Limb (tissue), 2 donors: Measurements from ENCODE around the gene WSCD1.

Experiments
- DNase-seq, 2 donors: peaks; one replicate each; pipeline ENCODE4 v3.0.0-alpha.2; 2016; ENCODE audit errors: extremely low spot score in 2 of 2

Gene WSCD1

DNA sequence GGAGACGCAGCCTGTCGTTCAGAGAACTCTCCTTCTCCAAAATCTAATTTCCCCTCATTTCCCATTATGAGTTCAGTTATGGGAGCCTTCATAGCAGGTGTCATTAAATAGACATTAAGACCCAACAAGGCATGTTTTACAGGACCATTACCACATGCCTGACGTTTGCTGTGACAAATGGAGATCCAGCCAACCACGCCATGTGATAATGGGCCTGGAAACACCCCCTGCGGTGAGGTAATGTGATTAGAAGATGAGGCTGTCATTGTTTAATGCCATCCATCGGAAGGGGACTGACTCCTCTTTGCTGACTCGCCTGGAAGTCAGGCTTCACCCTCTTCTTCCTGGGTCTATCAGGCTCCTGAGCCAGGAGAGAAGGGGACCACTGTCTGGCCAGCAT is 76.9 kb downstream of the WSCD1 start:
- DNase-seq = no peak

DNA sequence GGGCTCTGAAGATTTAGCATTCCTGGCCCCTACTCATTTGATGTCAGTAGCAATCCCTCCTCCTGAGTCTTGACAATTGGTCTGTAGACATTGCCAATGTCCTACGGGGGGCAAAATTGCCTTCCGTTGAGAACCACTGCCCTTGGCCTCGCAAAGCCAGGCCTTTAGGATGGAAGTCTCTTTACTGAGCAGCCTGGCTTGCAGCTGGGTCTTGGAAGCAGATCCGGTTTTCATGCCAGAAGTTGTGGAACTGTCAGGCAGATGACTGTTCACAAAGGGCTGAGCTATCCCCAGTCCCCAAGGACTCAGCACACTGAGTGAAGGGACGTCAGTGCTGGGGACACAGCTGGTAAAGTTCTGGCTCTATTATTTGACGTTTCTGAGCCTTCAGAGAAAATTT is 83.2 kb downstream of the WSCD1 start:
- DNase-seq = no peak

DNA sequence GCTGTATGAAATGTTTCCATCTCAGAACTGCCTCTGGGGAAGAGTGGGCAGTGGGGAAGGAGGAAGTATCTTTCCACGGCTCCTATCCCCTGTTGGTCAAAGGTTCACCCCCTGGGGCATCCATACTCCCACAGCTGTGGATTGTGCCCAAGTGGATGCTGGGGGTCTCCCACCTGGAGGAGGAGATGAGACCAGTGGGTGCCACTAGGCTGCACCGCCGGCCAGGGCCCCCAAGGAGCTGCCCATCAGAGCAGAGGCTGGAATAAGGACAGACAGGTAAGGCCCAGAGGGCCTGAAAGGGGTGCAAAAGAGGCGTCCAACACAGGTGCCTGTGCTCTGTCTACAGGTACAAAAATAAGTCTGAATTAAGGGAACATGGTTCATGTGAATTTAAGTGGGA is 87.5 kb downstream of the WSCD1 start:
- DNase-seq = no peak

DNA sequence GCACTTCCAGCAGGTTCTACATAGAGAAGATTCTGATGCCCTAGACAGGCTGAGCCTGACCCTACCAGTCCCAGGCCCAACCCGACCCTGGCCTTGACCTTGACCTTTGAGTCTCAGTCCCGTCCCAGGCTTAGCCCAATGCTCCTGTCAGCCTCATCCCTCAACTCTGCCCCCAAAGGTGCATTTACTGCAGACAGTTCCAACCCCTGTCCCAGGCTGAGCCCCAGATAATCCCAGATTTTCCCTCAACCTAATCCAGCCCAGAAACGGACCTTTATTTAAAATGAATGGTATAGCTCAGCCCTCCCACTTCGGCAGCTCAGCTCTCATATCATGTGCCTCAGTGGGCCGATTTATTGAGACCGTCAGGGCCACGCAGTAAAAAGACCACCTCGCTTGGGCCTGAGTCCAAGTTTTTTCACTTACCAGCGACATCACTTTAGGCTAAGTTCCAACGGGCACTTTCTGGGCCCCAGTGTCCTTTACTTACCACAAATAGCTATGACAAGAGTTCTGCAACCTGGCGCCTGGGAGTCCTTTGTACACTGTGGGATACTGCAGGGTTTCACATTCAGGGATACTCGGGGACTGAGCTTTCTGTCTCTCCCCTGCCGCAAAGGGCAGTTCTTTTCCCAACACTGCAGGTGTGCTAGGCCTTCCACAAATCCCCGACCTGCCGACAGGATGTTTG is 89.5 kb downstream of the WSCD1 start:
- DNase-seq = no peak

DNA sequence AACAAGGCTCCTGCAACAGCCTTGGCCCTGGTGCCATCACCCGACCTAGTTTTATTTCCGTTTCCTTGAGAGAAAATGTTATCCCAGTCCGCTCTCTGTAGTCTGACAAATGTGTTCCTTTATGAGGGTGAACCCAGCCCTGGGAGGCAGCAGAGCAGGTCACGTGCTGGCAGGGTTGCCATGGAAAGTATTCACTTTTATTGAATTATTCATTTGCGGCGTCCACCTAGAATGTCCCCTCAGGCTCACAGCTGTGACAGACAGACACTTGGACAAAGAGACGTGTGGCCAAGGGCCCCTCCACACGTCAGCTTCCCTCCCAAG is 90.0 kb downstream of the WSCD1 start:
- no peak for DNase-seq

DNA sequence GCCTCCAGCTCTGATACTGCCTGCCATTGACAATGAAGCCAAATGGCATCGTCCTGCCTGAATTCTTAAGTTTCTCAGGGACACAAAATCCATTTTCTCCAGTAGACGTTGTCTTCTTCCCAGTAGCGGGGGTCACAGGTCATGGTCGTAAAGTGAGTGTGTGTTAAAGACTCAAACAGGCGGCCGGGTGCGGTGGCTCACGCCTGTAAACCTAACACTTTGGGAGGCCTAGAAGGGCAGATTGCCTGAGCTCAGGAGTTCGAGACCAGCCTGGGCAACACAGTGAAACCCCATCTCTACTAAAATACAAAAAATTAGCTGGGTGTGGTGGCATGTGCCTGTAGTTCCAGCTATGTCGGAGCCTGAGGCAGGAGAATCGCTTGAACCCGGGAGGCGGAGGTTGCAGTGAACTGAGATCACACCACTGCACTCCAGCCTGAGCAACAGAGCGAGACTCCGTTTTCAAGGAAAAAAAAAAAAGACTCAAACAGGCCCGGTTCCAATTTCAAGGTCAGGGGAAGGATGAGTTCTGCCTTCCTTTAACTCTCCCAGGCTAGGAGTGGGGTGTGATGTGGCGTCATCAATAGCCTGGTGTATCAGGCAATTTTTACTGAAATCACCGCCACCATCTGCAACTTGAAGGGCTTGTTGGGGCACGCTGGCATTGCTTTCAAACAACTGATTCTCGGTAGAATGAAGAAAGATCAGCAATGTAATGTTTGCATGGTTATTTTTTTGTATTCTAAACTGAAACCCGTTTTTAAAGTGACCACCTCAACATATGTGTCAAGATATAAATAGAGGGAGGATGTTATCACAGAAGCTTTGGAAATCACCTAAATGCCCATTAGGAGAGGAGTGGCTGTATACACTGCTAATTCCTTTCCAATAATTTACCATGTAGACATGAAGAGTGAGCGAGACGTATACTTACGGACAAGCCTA is 91.0 kb downstream of the WSCD1 start:
- no peak for DNase-seq

DNA sequence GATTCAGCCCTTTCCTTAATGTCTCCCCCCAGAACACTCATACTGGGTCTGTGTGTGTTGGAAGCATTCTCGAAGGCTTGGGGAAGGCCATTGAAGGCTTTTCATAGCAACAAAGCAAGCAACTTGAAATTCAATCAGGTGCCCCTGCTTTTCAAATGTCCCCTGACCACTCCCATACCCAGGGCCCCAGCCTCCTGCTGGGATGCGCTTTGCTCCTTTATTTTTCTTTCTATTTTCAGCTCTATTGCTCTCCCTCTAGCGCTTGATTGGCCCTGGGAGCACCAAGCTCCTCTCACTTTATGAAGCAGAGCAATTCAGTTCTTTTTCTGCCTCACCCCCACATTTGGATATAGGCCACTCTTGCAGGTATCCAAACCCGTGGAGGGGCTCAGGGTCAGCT is 92.0 kb downstream of the WSCD1 start:
- no peak for DNase-seq

DNA sequence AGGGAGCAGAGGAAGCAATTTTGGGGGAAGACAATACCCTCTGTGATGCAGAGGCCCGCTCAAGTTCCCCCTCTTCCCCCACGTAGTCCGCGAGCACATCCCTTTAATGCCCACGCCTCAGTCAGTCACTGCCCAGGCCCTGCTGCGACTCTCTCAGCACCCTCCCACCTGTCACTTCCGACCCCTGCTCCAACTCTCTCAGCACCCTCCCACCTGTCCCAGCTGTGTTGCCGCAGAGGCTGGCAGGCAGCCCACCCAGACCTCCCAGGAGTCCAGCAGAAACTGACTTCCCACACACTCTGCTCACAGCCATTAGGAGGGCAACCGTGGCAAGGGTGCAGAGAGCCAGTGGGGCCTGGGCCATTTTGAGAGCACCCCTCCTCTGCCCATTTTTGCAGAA is 92.7 kb downstream of the WSCD1 start:
- peak in 1 of 2 donors; percentile 57 for DNase-seq

DNA sequence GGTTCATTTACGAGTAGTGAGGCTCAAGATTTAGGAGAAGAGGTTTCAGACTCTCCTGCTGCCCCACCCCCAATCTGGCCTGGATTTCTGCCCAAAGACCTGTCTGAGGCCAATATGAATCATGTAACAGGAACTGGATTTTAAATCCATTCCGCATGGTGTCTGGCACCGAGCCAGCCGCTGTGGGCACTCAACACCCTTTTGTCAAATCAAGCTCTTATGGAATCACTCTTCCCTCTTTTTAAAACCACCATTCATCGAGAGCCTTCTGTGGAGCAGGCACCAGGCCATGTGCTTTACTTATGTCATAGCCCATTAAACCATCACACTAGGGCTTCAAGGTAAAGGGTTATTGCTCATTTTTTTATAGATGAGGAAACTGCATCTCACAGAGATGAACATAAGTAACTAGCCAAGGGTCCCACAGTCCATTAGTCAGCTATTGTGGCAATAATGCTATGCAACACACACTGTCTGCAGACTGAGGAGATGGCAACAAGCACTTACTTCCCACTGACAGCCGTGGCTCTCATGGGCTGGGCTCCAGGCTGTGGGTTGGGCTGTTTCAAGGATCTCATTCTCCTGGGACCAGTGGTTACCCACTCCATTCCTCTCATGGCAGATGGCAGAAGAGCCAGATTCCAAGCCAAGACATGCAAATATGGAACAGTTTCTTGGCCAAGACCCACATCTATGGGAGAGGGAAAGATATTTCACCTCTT is 93.6 kb downstream of the WSCD1 start:
- peak; percentile 29 to 80 for DNase-seq

DNA sequence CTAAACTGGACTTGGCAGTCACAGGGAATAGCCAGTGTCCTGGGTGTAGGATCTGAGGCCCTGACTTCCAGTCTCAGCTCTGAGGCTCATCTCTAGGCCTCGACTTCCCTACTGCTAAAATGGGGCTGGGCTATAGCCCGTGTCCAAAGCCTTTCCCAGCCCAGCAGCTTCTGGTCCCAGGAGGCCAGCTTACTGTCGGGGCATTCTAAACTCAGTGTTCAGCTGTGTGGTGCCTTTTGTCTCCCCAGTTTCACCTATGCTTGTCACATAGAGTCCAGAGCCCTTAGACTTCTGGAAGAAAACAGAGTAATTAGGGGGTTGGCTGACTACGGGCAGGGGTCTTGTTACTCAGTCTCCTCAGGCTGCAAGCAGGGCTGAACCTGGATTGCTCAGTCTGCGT is 94.8 kb downstream of the WSCD1 start:
- DNase-seq = no peak

DNA sequence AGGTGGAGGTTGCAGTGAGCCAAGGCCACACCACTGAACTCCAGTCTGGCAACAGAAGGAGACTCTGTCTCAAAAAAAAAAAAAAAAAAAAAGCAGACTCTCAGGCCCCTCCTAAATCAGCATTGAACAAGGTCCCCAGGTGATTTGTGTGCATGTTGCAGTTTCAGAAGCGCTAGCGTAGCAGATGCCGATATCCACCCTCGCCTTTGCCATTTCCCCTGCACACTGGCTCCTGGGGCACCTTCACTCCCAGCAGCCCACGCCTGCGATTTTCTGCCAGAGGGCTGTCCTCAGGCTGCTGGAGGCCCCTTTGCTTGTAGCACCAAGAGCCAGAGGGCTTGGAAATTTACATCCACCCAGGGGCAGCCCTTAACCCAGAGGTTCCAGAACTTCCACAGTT is 95.6 kb downstream of the WSCD1 start:
- DNase-seq = no peak

DNA sequence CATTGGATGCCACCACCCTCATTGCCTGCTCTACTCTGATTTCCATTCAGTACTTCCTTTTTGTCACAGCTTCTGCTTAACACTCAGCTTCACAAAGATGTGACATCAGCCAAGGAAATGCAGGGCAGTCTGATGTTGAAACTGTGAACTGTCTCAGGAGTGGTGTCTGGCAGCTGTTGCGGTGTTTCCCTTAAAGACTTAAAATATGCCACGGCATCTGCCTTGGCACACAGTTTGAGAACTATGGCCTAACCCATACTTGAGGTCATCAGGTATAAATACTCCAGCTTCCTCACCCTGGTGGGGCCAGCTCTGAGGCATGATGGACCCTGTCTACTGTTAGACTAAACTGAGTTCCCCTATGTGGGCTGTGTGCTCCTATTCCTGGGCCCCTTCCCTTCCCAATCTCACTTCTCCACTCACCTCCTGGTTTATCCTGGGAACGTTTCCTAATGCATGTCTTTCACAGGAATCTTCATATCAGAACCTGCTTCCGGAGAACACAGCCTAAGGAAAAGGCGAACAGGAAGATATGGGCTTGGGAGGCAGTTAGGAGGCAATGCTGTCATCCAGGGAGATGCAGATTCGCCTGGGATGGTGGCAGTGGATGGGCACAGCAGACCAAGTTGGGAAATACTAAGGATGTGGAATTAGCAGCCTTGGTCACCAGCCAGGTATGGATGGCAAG is 96.5 kb downstream of the WSCD1 start:
- DNase-seq = no peak

DNA sequence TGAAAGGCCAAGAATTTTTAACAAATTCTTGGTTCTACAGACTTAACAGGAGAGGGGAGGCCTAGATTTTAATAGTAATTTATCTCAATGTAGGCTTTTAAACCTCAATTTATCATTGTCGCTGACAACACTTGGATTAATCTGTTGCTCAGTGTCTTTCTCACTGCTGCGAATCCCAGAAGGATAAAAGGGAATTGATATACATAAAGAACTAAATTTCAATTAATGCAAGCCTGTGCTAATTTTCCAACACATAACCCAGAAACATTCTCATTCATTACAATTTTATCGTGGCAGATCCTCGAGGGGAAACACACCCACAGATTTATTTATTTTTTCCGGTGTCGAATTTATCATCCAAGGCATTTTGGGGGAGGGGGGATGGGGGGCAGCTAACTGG is 98.1 kb downstream of the WSCD1 start:
- no peak for DNase-seq

DNA sequence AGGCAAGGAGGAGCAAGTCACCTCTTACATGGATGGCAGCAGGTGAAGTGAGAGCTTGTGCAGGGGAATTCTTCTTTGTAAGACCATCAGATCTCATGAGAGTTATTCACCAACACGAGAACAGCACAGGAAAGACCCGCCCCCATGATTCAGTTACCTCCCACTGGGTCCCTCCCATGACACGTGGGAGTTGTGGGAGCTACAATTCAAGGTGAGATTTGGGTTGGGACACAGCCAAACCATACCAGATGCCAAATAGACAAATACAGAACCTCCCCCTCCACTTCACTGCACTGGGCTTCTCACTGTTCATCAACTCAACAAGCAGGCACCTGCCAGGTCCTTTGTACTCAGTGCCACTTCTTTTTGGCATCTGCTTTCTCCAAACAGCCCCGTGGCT is 100.2 kb downstream of the WSCD1 start:
- DNase-seq = no peak

DNA sequence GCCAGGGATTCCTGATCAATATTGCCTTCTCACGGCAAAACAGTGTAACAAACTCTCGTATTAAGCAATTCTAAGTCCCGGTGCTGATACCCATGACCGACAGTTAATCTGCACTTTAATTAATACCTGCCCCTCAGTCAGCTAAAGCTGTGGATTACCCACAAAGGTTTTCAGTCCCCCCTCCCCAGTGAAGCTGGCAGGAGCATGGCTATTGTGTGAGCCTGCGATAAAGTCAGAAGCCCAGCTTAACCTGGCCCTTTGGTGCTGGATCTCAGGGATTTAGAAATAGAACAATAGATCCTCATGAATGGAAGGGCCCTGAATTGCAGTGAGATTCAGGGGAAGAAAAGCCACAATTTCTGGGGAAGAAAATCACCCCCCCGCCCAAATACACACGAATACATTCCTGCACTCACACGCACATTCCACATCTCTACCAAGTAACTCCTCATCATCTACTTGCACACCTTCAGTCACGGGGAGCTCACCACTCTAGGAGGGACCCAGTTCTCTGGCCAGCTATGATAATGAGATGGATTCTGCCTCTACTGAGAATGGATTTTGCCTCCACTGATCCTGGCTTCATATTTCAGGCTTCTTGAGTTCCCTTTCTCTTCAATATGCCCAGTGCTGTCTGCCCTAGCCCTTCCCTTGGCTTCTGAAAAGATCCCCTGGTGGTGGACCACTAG is 102.6 kb downstream of the WSCD1 start:
- DNase-seq = no peak

DNA sequence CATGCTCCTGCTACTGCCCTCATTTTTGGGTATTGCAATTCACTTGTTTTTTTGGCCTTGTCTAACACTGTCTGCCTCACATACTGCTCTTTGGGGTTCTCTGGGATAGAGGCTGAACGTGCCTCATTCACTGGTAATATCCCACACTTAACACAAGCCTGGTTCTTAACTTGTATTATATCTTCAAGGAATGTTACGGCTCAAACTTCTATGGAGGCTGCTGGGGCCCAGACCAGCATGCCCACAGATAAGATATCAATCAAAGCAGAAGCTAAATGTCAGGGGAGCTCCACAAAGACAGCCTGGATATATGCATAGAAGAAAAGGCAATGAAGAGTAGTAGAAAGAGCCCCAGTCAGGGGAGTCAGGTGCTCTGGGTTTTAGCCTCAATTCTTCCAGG is 103.5 kb downstream of the WSCD1 start:
- no peak for DNase-seq
